WI38 (cell line): Measurements from ENCODE around the gene DDOST.

Experiments used
- H3K4me3 ChIP-seq: 2 replicates; pipeline ENCODE4 v1.5.1; 2011; ENCODE audit warnings: low read depth, mild to moderate bottlenecking, control low read depth, low read length
- TF ChIP-seq, protein P1 (sequence below): IDR thresholded peaks from 2 replicates; pipeline ENCODE4 v1.5.1; 2012; ENCODE audit warnings: low read depth, mild to moderate bottlenecking, control low read depth, low read length

DDOST gene

DNA sequence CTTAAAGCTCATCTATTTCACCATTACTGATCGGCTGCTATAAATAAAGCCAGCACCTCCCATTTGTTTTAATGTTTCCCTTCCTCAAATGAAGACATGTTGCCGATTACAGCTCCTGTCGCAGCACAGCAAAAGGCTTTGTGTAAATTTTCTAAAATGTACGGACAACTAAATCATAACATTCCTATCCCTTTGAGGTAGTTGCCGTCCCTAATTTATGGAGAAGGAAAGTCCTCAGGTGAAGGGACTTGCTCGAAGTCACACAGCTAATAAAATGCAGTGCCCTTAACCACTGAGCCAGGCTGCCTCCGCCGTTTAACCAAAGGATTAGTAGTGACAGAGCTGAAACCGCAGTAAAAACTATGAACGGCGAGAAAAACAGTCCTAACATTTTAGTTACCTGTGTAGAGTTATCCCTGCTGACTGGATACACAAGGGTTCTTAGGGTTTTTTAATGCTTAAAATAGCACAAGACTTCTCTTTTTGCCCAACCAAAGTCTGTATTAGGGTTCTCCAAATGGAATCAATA lies 27.0 kb downstream of the DDOST start:
- H3K4me3 ChIP-seq: peak overlapping the region; percentile 84
- TF ChIP-seq, protein P1, sequence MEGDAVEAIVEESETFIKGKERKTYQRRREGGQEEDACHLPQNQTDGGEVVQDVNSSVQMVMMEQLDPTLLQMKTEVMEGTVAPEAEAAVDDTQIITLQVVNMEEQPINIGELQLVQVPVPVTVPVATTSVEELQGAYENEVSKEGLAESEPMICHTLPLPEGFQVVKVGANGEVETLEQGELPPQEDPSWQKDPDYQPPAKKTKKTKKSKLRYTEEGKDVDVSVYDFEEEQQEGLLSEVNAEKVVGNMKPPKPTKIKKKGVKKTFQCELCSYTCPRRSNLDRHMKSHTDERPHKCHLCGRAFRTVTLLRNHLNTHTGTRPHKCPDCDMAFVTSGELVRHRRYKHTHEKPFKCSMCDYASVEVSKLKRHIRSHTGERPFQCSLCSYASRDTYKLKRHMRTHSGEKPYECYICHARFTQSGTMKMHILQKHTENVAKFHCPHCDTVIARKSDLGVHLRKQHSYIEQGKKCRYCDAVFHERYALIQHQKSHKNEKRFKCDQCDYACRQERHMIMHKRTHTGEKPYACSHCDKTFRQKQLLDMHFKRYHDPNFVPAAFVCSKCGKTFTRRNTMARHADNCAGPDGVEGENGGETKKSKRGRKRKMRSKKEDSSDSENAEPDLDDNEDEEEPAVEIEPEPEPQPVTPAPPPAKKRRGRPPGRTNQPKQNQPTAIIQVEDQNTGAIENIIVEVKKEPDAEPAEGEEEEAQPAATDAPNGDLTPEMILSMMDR: no peak

DNA sequence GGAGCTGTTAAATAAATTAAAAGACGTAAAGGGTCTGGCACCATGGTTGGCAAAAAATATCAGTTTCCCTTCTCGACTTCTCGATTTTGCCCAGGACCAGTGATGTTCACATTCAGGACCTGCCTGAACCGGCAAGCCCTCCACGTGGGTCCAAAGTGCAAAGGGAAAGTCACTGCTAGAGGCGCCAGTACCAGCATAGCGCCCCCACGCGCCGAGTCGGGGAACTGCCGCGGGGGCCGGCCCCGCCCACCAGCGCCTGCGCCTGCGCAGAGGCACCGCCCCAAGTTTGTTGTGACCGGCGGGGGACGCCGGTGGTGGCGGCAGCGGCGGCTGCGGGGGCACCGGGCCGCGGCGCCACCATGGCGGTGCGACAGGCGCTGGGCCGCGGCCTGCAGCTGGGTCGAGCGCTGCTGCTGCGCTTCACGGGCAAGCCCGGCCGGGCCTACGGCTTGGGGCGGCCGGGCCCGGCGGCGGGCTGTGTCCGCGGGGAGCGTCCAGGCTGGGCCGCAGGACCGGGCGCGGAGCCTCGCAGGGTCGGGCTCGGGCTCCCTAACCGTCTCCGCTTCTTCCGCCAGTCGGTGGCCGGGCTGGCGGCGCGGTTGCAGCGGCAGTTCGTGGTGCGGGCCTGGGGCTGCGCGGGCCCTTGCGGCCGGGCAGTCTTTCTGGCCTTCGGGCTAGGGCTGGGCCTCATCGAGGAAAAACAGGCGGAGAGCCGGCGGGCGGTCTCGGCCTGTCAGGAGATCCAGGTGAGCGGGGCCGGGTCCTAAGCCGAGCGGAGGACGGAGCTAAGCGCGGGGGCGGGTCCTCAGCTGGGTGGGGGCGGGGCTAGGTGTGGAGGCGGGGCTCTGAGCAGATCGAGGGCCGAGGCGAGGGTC lies 27.7 kb downstream of the DDOST start, which contains the start of gene PINK1:
Gene PINK1 (plus strand): TSS at position 269 of the 875 bp plus-strand sequence. CDS start 91 bp downstream, at position 360.
- H3K4me3 ChIP-seq: peak within 1 kb of the TSS; percentile 84
- TF ChIP-seq, protein P1: peak; percentile 98

DNA sequence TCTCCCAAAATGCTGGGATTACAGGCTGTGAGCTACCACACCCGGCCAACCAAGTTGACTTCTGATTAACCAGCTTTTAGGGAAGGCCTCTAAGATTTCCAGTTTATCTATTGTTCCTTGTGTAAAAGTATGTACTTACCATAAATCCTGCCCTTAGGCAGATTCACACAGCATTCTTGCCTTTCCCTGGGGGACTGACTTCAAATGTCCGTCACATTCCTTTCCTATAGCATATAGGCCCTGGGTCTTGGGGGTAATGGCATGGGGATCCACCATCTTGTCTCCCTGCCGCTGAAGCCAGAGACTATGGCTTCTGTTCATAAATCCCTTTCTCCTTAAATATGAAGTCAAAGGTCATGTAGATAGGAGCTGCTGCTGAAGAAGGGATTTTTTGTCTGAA lies 28.8 kb downstream of the DDOST start:
- H3K4me3 ChIP-seq: no peak overlapping the region
- TF ChIP-seq, protein P1: no peak

- TF ChIP-seq, protein P1: no peak
- H3K4me3 ChIP-seq: no peak overlapping the region
Measured at GRCh38 chr1:20630729-20631128, 30.4 kb downstream of the DDOST start.

DNA sequence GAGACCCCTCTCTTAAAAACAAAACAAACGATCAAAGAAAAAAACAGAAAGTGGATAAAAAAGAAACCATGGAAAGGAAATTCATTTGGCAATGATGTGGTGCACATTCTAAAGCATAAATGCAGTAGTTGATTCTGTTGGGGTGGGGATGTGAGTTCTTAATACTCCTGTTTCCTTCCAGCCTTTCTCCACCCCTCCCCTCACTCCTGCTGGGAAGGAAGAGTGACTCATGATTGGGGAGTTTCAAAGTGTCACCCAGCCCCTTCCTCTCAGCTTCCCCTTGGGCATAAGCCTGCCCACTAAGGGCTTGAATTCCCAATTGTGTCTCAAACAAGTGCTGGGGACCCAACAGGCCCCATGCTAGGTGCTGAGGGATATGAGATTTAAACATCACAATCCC lies 34.6 kb downstream of the DDOST start:
- H3K4me3 ChIP-seq: no peak overlapping the region
- TF ChIP-seq, protein P1: no peak

DNA sequence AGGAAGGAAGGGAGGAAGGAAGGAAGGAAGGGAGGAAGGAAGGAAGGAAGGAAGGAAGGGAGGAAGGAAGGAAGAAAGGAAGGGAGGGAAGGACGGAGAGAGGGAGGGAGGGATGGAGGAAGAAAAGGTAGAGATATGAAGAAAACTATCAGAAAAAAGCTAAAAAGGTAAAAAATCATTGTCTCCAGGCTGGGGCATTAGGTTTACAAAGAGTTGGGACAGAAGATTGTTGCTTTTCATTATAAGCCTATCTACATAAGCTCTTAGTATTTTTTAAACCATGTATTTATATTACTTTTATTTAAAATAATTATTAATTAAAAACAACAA lies 35.1 kb downstream of the DDOST start:
- TF ChIP-seq, protein P1: no peak
- no peak overlapping the region for H3K4me3 ChIP-seq

GRCh38 chr1:20625176-20626097 lies 35.7 kb downstream of the DDOST start:
- TF ChIP-seq, protein P1: no peak
- H3K4me3 ChIP-seq: no peak overlapping the region
